Stromal cell of bone marrow (primary cell): ENCODE results near the gene LRTM2.
"Not testable (repeated sequence)": the region's sequence is repeated elsewhere in the genome, so short reads cannot be mapped to it uniquely, and the experiment has no call there.

ENCODE experiments used
- DNase-seq: peaks from one replicate; pipeline ENCODE4 v3.0.0-alpha.2; 2012; ENCODE audit warnings: low read depth

LRTM2 gene

DNA sequence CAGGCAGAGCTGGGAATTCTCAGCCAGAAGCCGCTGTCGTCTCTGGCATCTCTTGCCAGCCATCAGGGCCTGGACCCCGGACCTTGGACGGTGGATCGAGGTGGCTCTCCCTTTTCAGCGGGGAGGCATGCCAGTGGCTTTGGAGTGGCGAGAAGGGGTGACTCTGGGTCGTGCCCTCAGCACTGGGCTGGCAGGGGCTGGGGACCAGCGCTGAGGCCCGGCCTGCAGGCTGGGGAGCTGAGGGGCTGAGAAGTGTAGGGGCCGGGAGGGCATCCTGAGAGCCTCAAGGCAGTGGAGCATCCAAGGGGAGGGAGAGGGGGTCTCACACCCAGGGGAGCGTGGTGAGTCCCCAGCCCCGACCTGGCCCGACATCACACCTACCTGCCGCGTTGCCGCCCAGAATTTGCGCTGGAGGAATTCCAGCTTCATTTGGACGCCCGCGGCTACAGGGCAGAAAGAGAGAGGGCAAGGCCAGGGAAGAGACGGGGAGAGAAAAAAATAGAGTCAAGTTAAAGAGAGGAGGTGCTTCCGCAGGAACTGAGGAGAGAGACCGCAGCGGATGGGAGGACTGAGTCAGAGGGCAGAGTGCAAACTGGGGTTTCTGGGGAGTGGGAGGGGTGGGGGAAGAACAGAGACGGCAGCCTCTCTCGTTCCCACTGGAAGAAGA, 9.0 kb upstream of the LRTM2 start:
- DNase-seq = no peak

DNA sequence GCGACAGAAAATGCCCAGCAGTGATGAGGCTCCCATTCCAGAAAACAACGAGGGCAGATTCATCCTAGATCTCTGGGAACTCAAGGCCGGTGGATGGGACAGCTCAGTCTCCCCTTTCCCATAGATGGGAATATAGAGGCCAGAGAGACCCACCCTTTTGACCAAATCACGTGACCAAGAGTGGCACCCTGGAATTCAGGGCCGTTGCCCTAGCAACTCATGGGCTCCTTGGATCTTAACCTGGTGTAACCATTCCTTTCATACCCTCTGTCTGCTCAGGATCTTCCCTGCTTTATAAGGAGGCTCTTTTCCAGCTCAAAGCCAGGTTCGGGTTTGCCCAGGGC, 8.4 kb upstream of the LRTM2 start:
- no peak for DNase-seq

DNA sequence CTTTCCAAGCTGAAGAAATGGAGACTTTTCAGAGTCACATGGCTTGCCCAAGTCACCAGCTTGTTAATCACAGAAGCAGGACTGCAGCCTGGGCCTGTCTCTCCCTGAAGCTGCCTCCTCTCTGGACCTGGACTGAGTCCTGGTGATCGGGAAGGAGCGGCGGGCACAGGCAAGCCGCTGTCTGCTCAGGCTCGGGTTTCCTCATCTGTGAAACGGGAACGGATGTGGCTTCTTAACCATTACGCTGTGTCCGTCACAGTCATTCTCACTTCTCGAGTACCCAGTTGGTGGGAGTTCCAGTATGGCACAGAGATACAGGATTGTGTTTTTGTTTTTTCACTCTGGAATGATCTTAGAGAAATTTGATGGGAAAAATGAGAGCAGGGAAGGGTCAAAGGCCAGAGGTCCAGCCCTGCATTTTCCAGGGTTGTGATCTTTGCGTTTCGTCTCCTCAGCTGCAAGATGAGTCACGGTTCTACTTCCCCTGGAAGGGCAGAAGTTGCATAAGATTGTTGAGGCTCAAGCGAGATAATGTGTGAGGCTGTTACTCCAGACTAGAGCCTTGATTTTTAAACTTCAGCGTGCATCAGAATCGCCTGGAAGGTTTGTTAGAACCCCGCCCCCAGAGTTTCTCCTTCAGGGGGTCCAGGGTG, 7.6 kb upstream of the LRTM2 start:
- DNase-seq = no peak

DNA sequence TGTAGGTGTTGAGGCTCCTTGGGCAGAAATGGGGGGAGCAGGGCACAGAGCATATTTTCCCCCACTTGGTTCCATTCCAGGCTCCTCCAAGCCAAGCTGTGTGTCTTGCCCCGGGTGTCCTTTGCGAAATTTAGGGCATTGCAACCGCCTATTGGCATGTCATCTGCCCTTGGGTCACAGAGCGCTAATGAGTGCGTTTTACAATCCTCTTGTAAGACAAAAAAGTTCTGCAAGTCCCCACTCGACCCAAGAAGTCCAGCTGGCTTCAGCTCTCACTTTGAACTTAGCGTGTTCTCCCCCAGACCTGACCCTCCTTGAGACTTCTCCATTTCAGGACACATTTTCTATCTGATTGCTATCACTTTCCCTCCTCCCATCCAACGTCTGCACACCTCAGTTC, 6.1 kb upstream of the LRTM2 start:
- no peak for DNase-seq

DNA sequence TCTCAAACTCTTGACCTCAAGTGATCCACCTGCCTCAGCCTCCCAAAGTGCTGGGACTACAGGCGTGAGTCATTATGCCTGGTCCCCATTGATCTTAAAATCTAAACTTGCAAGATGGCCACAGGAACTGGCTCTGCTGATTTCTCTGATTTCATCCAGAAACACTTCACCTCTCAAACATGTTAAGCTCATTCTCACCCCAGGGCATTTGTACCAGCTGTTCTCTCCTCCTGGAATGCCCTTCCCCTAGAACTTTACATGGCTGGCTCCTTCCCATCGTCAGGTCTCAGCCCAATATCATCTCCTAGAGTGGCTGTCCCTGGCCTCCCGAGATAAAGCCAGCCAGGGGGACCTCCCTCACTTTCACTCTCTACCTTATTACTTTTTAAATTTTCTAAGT, 5.3 kb upstream of the LRTM2 start:
- DNase-seq = no peak

DNA sequence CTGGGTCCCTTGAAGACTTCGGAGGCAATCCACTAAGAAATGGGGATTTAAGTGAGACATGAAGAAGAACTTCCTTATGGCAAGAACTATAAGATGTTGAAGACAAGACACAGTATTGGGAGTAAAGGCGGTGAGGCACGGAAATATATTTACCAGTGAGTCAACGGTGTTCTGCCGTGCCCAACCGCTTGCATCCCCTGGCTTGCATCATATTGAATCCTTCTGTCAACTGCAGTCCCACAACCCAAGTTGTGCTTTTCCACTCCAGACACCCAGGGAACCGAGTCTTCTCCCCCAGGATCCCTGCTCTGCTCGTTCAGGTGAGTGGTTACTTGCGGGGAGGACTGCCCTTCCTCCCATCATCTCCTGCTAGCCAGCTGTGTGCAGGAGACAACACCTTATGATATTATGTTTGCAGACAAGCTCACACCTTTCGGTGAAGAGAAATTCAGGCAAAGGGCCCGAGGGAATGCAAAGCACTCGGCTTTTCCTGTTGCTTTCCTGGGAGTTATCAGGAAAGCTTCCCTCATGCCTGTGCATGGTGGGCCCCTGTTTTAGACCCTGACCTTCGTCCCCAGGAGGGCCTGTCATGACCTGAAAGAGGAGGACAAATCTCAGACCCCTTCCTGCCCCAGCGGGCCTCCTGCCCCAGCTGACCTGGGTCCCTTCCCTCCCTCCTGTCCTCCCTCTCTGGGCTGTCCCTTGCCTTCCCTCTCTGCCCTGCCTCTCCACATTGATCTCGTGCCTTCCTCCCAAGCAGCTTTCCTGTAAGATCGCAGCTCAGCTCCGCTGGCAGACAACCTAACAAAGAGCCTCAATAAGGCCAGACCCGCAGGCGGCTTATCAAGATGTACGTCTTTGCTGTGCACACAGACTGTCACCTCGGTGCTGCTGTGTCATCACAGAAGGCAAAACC, 4.3 kb upstream of the LRTM2 start:
- no peak for DNase-seq

DNA sequence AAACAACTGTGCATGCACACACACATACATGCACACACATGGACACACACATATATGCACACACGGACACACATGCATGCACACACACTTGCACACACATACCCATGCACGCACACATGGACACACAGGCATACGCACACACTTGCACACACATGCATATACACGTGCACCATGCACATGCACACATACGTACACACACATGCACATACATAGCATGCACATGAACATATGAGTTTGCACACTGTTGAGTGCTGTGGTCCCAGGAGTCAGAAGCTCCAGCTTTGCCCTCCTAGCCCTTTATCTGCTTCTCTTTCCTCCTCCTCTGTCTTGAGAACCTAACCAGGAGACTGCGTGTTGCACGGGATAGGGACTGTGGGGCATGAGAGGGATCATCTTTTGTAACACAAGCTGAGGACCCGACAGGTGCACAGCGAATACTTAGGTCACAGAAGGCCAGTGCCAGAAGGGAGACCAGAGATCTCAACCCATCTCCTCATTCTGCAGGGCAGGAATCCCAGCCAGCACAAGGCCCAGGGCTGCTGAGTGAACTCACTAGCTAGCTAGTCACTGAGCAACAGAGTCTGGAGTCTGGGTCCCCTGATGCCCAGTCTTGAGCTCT, 3.5 kb upstream of the LRTM2 start:
- no peak for DNase-seq

DNA sequence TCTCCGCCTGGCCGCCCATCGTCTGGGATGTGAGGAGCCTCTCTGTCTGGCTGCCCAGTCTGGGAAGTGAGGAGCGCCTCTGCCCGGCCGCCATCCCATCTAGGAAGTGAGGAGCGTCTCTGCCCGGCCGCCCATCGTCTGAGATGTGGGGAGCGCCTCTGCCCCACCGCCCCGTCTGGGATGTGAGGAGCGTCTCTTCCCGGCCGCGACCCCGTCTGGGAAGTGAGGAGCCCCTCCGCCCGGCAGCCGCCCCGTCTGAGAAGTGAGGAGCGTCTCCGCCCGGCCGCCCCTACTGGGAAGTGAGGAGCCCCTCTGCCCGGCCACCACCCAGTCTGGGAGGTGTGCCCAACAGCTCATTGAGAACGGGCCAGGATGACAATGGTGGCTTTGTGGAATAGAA, 2.4 kb upstream of the LRTM2 start:
- not testable (repeated sequence) for DNase-seq

DNA sequence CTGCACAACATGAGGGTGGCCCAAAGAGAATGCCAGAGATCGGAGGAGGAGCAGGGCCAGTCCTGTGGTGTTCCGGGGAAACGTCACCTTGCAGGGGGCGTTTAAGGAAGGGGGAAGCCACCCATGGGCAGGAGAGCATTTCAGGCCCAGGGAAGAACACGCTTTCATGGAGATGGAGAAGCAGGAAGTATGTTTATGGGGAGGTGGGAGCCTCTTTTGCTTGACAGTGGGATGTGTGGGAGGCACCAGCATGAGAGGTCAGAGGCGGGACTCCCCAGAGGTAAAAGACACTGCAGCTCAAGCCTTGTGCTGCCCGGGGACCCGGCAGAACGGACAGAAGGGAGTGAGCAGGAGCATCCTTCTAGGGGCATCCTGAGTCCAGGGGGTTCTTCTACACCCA, 1.3 kb upstream of the LRTM2 start:
- no peak for DNase-seq

DNA sequence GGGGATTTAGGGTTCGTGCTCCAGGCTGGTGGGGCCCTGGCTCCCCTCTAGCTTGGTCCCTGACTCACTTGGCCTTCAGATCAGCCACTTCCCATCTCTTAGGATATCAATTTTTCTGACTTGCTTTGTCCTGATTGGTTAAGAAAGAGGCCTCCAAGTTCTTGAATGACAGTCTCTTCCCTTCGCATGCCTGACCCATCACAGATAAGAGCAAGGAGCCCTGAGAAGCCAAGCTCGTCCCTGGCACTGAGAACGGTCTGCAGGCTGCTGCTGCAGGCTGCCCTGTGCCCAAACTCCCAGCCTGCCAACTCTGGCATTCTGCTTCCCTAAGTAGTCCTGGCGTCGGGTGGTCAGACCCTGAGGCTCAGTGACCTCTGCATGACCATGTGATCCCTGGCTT, 794 bp upstream of the LRTM2 start:
- no peak for DNase-seq

DNA sequence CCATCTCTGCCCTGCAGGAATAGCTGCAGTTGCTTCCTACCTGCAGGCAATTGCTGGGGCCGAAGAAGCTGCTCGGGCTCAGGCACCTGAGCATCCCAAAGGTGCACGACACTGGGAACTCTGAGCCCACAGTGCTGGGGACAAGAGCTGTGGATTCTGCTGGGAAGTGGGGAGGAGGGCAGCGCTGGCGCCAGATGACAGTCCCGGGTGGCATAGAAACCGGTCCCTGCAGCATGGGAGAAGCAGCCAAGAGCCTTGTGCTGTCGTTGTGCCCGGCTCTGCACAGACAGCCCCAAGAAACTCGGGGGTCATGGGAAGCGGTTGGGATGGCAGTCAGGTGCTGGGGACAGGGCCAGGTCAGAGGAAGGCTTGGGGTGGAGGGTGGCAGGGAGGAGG, 529 bp downstream of the LRTM2 start:
- DNase-seq = no peak

DNA sequence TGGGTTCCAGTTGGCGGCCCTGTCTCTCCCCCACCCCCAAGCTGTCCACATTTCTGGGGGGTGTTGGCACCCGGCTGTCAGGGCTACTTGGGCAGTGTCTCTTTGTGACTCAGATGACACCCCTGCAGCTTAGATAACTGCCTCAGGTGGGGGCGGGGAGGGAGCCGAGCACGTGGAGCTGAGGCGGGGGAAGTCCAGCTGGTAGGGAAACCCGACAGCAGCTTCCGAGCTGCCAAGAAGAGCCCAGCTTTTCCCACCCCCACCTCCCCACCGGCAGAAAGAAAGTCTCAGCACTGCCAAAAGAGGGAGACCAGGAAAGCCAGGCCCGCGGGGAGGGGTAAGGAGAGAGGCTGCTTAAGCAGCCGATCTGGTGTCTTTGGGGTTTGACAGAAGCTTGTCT, 1.4 kb downstream of the LRTM2 start:
- DNase-seq = no peak

DNA sequence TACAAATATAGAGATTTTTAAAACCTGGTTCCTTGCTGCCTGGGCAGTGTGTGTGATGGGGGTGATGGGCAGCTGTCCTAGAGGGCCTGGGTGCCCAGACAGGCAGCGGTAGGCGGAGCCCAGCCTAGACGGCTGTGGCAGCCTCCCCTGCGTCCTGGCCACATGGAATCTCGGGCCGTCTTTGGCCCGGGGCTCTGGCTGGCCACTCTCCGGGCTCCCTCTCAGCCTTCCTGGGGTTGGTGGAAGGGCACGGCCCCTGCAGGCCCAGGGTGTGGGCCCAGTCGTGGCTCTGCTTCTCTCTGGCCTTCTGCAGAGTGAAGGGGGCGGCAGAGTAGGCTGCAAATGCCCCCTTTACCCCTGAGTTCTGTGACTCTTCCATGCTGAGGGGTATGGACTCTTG, 2.3 kb downstream of the LRTM2 start:
- no peak for DNase-seq

DNA sequence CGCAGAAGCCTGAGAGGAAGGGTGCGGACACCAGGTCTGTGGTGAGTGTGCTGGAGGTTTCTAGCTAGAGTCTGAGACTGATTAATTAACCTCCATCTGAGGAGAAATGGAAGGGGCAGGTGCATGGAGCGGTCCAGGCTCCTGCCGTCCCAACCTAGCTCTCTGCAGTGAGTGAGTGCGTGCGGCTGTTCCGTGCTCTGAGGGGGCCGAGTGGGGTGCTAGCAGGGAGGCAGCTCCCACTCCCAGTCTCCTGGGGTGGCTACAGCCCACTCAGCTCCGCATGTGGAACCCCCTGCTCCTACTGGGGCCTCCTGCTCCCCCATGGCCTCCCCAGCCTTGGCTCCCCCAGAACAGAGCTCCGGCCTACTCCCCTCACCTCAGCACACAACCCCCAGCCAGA, 2.9 kb downstream of the LRTM2 start:
- DNase-seq = no peak

DNA sequence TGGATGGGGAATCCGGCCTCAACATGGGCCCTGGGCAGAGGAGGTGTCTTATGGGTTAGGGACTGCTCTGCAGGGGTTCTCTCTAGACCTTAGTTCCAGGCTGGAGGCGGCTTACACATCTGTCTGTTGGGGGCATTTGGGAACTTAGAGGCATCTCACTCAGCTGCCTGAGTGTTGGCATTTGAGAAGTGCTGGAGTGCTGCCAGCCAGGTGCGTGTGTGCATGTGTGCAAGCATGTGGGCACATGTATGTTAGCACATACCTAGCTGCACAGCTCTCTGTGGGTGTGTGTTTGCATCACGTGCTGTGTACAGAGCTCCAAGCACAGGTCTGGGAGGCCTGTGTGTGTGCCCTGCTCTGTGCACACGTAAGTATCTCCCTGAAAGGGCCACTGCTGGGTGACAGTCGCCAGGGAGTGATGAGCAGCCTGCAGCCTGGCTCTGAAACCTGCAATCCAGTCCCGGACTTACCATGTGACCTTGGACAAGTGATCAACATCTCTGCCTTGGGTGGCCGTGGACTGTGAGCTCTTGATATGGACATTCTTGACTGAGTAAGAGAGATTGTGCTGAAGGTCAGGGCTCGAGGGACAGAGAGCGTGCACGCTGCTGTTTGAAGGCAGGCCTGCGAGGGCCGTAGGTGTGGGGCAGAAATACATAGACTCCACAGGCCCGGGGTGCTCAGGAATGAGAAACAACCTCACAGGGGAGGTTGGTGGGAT, 5.2 kb downstream of the LRTM2 start:
- DNase-seq = no peak

DNA sequence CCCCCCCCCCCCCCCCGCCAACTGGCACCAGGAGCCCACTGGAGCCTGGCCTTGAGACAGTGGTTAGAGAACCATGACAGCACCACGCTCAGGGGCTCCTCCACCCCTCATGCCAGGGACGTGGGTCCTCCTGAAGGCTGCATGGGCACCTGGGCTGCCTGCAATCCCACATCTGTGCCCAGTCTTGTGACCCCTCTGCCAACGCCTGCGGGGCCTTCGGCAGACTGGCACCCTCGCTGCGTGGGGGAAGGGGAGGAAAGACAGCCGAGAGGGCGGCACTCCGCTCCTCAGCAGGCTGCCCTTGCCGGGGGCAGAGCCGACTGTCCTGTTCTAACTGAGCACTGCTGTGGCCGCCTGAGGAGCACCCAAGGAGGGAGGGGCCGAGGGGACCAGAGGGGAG, 6.0 kb downstream of the LRTM2 start:
- DNase-seq = no peak

DNA sequence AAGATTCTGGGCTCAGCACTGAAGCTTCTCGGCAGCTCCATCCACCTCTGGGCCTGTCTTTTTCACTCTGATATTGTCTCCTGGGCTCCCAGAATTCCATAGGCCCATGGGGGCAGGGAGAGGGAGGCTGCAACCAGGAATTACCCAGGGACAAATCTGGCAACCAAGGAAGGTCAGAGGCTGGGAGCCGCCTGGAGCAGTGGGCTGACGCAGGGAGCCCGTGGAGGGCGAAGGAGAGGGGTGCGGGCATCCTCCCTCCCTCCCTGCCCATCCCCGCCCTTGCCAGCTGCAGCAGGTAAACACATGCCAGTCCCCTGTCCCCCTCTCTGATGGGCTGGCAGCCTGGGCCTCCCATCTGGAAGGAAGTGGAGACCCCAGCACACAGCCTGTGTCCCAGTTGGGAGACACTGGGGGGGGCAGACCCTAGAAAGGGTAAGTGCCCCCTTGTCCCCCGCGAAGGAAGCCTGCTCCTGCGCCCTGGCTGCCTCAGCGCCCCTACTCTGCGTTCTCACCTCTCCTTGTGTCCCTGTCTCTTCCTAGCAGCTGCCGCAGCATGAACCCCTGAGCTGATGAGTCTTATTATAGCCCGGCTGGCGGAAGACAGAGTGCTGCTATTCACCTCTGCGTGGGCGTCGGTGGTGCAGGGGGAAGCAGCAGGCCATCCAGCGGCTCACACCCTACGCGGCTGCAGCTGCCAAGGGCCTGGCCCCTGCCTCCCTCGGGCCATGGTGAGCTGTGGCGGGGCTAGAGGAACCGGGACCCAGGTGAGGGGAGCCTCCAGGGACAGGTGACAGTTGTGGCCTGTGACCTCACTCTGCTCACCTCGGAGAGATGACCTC, 6.7 kb downstream of the LRTM2 start:
- no peak for DNase-seq

DNA sequence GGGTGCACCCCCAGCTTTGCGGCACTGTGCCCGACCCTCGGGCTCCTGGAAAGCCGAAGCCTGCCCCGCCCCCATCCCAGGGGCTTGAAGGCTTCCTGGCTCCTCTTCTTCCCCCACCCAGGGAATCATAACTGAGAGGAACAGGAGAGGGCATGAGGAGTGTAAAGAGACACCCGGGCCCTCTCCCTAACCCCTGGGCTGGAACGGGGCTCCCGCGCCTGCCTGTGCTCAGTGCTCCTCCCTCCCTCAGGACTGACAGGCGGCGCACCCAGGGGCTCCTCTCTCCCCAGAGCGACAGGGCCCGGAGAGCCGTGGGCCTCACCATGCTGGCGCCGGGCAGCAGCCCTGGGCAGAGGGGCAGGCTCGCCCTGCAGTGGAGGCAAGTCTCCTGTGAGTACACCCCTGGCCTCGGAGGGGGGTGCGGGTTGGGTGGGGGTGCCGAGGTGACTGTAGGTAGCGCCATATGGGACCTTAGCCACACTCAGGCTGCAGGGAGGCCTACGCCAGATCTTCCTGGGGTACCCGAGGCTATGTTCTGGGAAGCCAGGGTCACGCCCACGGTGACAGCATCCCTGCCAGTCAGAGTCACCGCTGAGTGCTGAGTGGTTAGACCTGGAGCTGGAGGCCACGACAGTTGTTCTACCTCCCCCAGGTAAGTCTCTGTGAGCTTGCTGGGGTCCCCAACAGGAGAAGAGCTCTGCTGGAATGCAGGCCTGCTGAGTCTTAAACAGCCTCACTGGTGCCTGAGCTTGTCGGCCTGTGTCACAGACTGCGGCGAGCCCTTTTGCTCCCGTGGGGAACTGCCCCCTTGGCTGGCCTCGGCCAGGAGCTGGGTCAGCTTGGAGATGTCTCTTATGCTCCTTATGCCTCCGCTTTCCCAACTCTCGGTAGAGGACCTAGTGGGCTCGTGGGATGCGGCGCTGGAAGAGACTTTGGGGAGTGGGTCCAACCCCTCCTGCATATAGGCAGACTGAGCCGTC, 7.8 kb downstream of the LRTM2 start:
- DNase-seq = no peak

DNA sequence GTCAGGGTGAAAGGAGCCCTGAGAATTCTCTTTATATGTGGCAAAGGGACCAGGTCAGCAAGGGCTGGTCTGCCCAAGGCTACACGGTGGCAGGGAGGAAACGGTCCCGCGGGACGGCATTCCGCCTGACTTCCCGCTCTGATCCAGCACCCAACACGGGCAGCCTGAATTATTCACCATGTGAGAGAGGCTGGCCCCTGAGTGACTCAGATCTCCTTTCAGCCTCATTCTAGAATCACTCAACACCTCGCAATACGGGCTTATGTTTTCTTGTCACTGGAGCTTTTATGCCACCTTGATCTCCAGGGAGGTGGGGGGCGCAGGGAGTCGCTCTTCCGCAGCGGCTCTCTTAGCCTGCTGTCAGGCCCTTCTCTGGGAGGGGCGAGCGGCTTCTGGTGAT, 8.5 kb downstream of the LRTM2 start:
- no peak for DNase-seq

DNA sequence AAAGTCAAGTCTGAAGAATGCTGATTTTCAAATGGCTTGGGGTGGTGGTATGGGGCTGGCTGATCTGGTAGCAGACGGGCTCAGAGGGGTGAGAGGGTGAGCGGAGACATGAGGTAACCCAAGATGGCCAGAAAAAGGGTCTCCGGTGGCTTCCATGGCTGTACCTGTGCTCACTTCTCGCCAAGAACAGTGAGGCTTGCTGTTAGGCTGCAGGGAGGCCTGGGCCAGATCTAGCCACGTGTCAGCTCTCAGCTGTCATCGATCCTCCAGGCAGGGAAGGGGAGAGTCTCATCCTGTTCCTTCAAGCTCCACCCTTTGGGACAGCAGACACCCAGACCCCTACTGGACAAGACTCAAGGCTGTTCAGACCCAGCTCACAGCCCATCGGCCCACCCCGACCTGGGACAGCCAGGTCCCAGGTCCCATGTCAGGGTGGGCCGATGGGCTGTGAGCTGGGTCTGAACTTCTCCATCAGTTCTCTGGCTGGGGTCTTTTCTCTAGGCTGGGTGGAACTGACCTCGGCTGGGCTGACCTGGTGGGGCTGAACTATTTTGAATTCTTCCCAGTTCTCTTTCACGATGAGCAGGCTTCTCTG, 9.0 kb downstream of the LRTM2 start:
- DNase-seq = no peak
